Liver (tissue), 3 donors: ENCODE measurements around the gene CLEC10A.

Experiments
- EGR1 ChIP-seq, 2 donors: IDR thresholded peaks; 2 replicates each; pipeline ENCODE4 v1.6.1; 2016 to 2018; ENCODE audit warnings: antibody characterized with exemption in 2 of 2, low read depth in 2 of 2
- RAD21 ChIP-seq, 2 donors: IDR thresholded peaks; 2 replicates each; pipeline ENCODE4 v1.6.1; 2016; ENCODE audit warnings: antibody characterized with exemption in 2 of 2, mild to moderate bottlenecking in 2 of 2
- TF ChIP-seq, protein P1 (sequence below): fragments of 150-350 bp; IDR thresholded peaks from 2 replicates; pipeline ENCODE4 v1.5.1; 2017; ENCODE audit warnings: improper control_type of control experiment, low read depth, low read length; ENCODE audit not compliant: missing input control
- donor health status: healthy.
- donor health status: healthy.

DNA sequence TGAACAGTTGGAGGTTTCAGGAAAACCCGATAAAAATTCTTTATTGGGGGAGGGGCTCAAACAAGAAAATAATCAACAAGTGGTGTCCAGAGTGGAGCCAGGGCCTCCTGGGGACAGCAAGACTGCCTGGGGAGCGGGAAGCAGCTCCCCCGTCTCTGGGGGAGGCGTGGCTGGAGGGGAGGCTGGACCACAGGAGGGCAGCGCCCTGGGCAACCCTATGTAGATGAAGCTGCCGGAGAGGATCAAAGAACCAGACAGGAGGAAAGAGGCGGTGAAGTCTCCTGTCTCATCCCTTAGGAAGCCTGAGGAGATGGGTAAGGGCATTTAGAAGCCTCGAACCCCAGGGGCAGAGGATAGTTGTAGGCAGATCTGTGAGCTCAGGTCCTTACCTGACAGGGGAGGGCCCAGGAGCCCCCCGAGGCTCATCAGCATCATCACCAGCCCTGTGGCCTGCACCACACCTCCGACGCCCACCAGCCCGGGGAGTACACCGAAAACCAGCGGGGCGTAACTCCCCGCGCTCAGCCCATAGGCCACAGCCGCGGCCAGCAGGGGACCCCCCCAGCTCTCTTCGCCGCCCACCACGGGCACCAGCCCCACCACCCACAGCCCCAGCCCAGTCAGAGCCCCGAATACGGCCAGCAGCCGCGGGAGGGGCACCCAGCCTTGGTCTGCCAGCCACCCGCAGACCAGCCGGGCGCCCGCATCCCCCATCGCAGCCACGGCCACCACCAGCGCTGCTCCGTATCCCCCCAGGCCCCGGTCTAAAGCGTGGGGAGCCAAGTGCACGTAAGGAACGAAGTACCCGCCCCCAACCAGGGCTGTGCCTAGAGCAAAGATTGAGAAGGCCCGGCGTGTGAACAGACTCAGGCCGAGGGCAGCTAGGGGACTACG, 38.2 kb downstream of the CLEC10A start:
- TF ChIP-seq EGR1 (IDR thresholded peaks at IDR 0.05; ENCODE audit: low read depth in 2 of 2) (no peak), RAD21 (IDR thresholded peaks at IDR 0.05) (no peak)
- TF ChIP-seq, protein P1, sequence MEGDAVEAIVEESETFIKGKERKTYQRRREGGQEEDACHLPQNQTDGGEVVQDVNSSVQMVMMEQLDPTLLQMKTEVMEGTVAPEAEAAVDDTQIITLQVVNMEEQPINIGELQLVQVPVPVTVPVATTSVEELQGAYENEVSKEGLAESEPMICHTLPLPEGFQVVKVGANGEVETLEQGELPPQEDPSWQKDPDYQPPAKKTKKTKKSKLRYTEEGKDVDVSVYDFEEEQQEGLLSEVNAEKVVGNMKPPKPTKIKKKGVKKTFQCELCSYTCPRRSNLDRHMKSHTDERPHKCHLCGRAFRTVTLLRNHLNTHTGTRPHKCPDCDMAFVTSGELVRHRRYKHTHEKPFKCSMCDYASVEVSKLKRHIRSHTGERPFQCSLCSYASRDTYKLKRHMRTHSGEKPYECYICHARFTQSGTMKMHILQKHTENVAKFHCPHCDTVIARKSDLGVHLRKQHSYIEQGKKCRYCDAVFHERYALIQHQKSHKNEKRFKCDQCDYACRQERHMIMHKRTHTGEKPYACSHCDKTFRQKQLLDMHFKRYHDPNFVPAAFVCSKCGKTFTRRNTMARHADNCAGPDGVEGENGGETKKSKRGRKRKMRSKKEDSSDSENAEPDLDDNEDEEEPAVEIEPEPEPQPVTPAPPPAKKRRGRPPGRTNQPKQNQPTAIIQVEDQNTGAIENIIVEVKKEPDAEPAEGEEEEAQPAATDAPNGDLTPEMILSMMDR: no peak
